ENCODE data around the gene DTX2.
"Not testable (repeated sequence)": the region's sequence is repeated elsewhere in the genome, so short reads cannot be mapped to it uniquely, and the experiment has no call there.

DTX2 gene

GRCh38 chr7:76443846-76444245, 17.7 kb upstream of the DTX2 start:
- DNase-seq (ENCODE audit: low read depth): not testable (repeated sequence)

- DNase-seq (ENCODE audit: low read depth): peak; percentile 73
These were observed 15.9 kb upstream of the DTX2 start for GRCh38 chr7:76445577-76446008.

- not testable (repeated sequence) for DNase-seq (ENCODE audit: low read depth)
These were observed 4.5 kb upstream of the DTX2 start for GRCh38 chr7:76457017-76457416.

- DNase-seq (ENCODE audit: low read depth): not testable (repeated sequence)
These were observed 3.0 kb upstream of the DTX2 start for GRCh38 chr7:76458504-76458903.

GRCh38 chr7:76460767-76461166, 742 bp upstream of the DTX2 start:
- not testable (repeated sequence) for DNase-seq (ENCODE audit: low read depth)

- DNase-seq (ENCODE audit: low read depth): not testable (repeated sequence)
These were observed 868 bp downstream of the DTX2 start for GRCh38 chr7:76462271-76462882.

GRCh38 chr7:76464959-76465358, 3.5 kb downstream of the DTX2 start:
- DNase-seq (ENCODE audit: low read depth): not testable (repeated sequence)

- not testable (repeated sequence) for DNase-seq (ENCODE audit: low read depth)
These were observed 4.4 kb downstream of the DTX2 start for GRCh38 chr7:76465950-76466349.

- DNase-seq (ENCODE audit: low read depth): not testable (repeated sequence)
These were observed 6.4 kb downstream of the DTX2 start for GRCh38 chr7:76467743-76468404.

- not testable (repeated sequence) for DNase-seq (ENCODE audit: low read depth)
These were observed 10.2 kb downstream of the DTX2 start for GRCh38 chr7:76471556-76472221.

- DNase-seq (ENCODE audit: low read depth): not testable (repeated sequence)
These were observed 11.6 kb downstream of the DTX2 start for GRCh38 chr7:76473097-76473496.

- DNase-seq (ENCODE audit: low read depth): not testable (repeated sequence)
These were observed 14.8 kb downstream of the DTX2 start for GRCh38 chr7:76476280-76476679.

GRCh38 chr7:76476742-76477474, 15.4 kb downstream of the DTX2 start:
- DNase-seq (ENCODE audit: low read depth): not testable (repeated sequence)

- not testable (repeated sequence) for DNase-seq (ENCODE audit: low read depth)
These were observed 18.1 kb downstream of the DTX2 start for GRCh38 chr7:76479628-76480027.

- DNase-seq (ENCODE audit: low read depth): not testable (repeated sequence)
These were observed 19.1 kb downstream of the DTX2 start for GRCh38 chr7:76480403-76481253.

GRCh38 chr7:76482660-76483059, 21.2 kb downstream of the DTX2 start:
- DNase-seq (ENCODE audit: low read depth): not testable (repeated sequence)

GRCh38 chr7:76483081-76483480, 21.6 kb downstream of the DTX2 start:
- not testable (repeated sequence) for DNase-seq (ENCODE audit: low read depth)

- not testable (repeated sequence) for DNase-seq (ENCODE audit: low read depth)
These were observed 22.9 kb downstream of the DTX2 start for GRCh38 chr7:76484456-76484855.

- not testable (repeated sequence) for DNase-seq (ENCODE audit: low read depth)
These were observed 24.5 kb downstream of the DTX2 start for GRCh38 chr7:76485822-76486610.

GRCh38 chr7:76486618-76487017, 25.1 kb downstream of the DTX2 start:
- not testable (repeated sequence) for DNase-seq (ENCODE audit: low read depth)
